Raji (cell line): ENCODE measurements around the gene CDC42BPG.

Experiments
- POLR2A ChIP-seq: IDR thresholded peaks from 2 replicates; pipeline ENCODE4 v1.6.1; 2011; ENCODE audit warnings: low read depth, low read length, control low read depth; ENCODE audit not compliant: insufficient read depth

Gene CDC42BPG

GRCh38 chr11:64859542-64860414 lies 15.3 kb upstream of the CDC42BPG start:
- TF ChIP-seq POLR2A: 0 out of 2 replicates have a peak, but pooled peaks have one; percentile 27

- TF ChIP-seq POLR2A: no peak
These were observed 14.2 kb upstream of the CDC42BPG start for GRCh38 chr11:64858467-64859263.

GRCh38 chr11:64857485-64857884 lies 13.0 kb upstream of the CDC42BPG start:
- no peak for TF ChIP-seq POLR2A

GRCh38 chr11:64856382-64857227 lies 12.2 kb upstream of the CDC42BPG start:
- TF ChIP-seq POLR2A: no peak

GRCh38 chr11:64855596-64856304 lies 11.3 kb upstream of the CDC42BPG start:
- TF ChIP-seq POLR2A: no peak

- TF ChIP-seq POLR2A: no peak
These were observed 10.4 kb upstream of the CDC42BPG start for GRCh38 chr11:64854534-64855502.

GRCh38 chr11:64854157-64854533 lies 9.7 kb upstream of the CDC42BPG start:
- no peak for TF ChIP-seq POLR2A

GRCh38 chr11:64853709-64854108 lies 9.3 kb upstream of the CDC42BPG start:
- TF ChIP-seq POLR2A: no peak

GRCh38 chr11:64852804-64853509 lies 8.5 kb upstream of the CDC42BPG start:
- TF ChIP-seq POLR2A: no peak

GRCh38 chr11:64851831-64852351 lies 7.4 kb upstream of the CDC42BPG start:
- peak; percentile 49; the same call in 1 of the 2 replicates for TF ChIP-seq POLR2A

- TF ChIP-seq POLR2A: no peak; the same call in 1 of the 2 replicates
These were observed 6.6 kb upstream of the CDC42BPG start for GRCh38 chr11:64850979-64851567.
